ENCODE results near the gene PTPRA. TPM values are rescaled to one million over a fixed set of nuclear protein-coding genes. Genes with fewer than 3 reads are reported as not detected.

PTPRA gene
- total and polyA plus RNA-seq, 2 of the 4 experiments (the other 2 are of a cell fraction), result 35.0 to 50.0 TPM

GRCh38 chr20:2930538-2930937 is 57.3 kb downstream of the PTPRA start:
- H2BK15ac ChIP-seq (ENCODE audit: low read depth, low read length), result no peak overlapping the region
- no peak overlapping the region for H3K4ac ChIP-seq (ENCODE audit: low read depth, low read length)
- peaks cover 3% of the 10 kb centered on the region for H3K36me3 ChIP-seq (ENCODE audit: control insufficient read depth, insufficient read depth, low read length)
- peaks cover 15 to 18% of the 10 kb centered on the region in 2 experiments for H3K79me1 ChIP-seq (ENCODE audit: low read depth in 1 of 2, low read length in 2 of 2)
- H3K4me3 ChIP-seq (ENCODE audit: insufficient read depth, low read depth, low read length), result no peak overlapping the region
- no peak overlapping the region for H2BK20ac ChIP-seq (ENCODE audit: low read depth, low read length)
- no peak overlapping the region for H3K27ac ChIP-seq (ENCODE audit: insufficient read depth, low read length)
- H3K27me3 ChIP-seq (ENCODE audit: control insufficient read depth, insufficient read depth, low read length), result no peaks in the 10 kb centered on the region
- H3K18ac ChIP-seq (ENCODE audit: low read depth, low read length), result no peak overlapping the region
- BruUV-seq (replicated peaks), result no TSS peak
- ChIA-PET CTCF (no interaction called here), POLR2A (ENCODE audit: unreplicated experiment) (no interaction called here)
- dilution Hi-C loops (cut with HindIII; ENCODE audit: low sequenced_read_pairs, unreplicated experiment), result no loop called here
- no peak overlapping the region for H2BK5ac ChIP-seq (ENCODE audit: low read depth, low read length, poor library complexity, severe bottlenecking)
- no peaks in the 10 kb centered on the region for H3K4me1 ChIP-seq (ENCODE audit: control insufficient read depth, insufficient read depth, low read length)
- H4K91ac ChIP-seq (ENCODE audit: insufficient read depth, low read depth, low read length), result no peak overlapping the region
- H4K5ac ChIP-seq (ENCODE audit: low read depth, low read length), result no peak overlapping the region
- DNase-seq, result no peak
- no CpG with 5 or more reads among the region's 1 CpG for whole genome bisulfite sequencing, 2 experiments (ENCODE audit: extremely low coverage in 2 of 2, insufficient read length in 1 of 2)
- H3K9ac ChIP-seq (ENCODE audit: low read depth, low read length), result no peak overlapping the region
- H4K8ac ChIP-seq (ENCODE audit: low read depth in 2 of 2, low read length in 2 of 2), result no peak overlapping the region
- no peak for TF ChIP-seq NFE2L2 (IDR thresholded peaks at IDR 0.05; ENCODE audit: low read depth, low read length)
- no peak for TF ChIP-seq POLR2A (IDR thresholded peaks at IDR 0.05; ENCODE audit: low read depth, low read length)
- no peak for TF ChIP-seq FOS (IDR thresholded peaks at IDR 0.05; ENCODE audit: low read depth, low read length)
- TF ChIP-seq CTCF (conservative IDR thresholded peaks at IDR 0.05; ENCODE audit: low read depth, low read length), result no peak
- TF ChIP-seq USF2 (IDR thresholded peaks at IDR 0.05; ENCODE audit: low read depth, low read length), result no peak
- no peak for TF ChIP-seq RFX5 (IDR thresholded peaks at IDR 0.05; ENCODE audit: low read depth, low read length)
- no peak for TF ChIP-seq ELK1 (IDR thresholded peaks at IDR 0.05; ENCODE audit: borderline replicate concordance, low read depth, low read length)
- TF ChIP-seq RAD21 (IDR thresholded peaks at IDR 0.05; ENCODE audit: low read length), result no peak
- no peak for TF ChIP-seq MAZ (IDR thresholded peaks at IDR 0.05; ENCODE audit: borderline replicate concordance, low read depth, low read length)
- no peak for TF ChIP-seq MXI1 (IDR thresholded peaks at IDR 0.05; ENCODE audit: borderline replicate concordance, low read depth, low read length)
- TF ChIP-seq RCOR1 (IDR thresholded peaks at IDR 0.05; ENCODE audit: insufficient replicate concordance, low read length), result no peak
- no peak for TF ChIP-seq BHLHE40 (IDR thresholded peaks at IDR 0.05; ENCODE audit: low read depth, low read length)
- TF ChIP-seq CHD1 (IDR thresholded peaks at IDR 0.05; ENCODE audit: low read depth, low read length), result no peak
- no peak for TF ChIP-seq CEBPB (IDR thresholded peaks at IDR 0.05; ENCODE audit: low read depth, low read length)
- no peak for TF ChIP-seq MAFK (IDR thresholded peaks at IDR 0.05; ENCODE audit: low read depth, low read length)
- no peak for TF ChIP-seq SMC3 (IDR thresholded peaks at IDR 0.05; ENCODE audit: low read depth, low read length)
- ATAC-seq (ENCODE audit: low read depth), result no peak
- H2AFZ ChIP-seq (replicated peaks; ENCODE audit: low read length, poor library complexity), result no peak overlapping the region
- no peak overlapping the region for H3K14ac ChIP-seq (replicated peaks; ENCODE audit: low read depth, low read length)
- H3K23ac ChIP-seq (ENCODE audit: low read depth, low read length), result no peak overlapping the region
- H3K9me3 ChIP-seq (ENCODE audit: control insufficient read depth, insufficient read depth, low read length), result no peaks in the 10 kb centered on the region
- no peak overlapping the region for H2AK5ac ChIP-seq (ENCODE audit: low read depth, low read length)
- intact Hi-C loops (cut with micrococcal nuclease), result no loop called here
- no peaks in the 10 kb centered on the region; the same call in 1 of the 2 replicates for H4K20me1 ChIP-seq (ENCODE audit: insufficient read depth, low read length)
- no peak overlapping the region for H3K4me2 ChIP-seq (ENCODE audit: low read depth, low read length)
- H3K56ac ChIP-seq (ENCODE audit: extremely low read depth, insufficient read depth, low read length), result no peak overlapping the region
- in situ Hi-C loops (cut with MboI; ENCODE audit: low sequenced_read_pairs), result no loop called here
- no peak overlapping the region for H2AK9ac ChIP-seq (replicated peaks; ENCODE audit: low read depth, low read length, poor library complexity)
- no peak overlapping the region for H2BK120ac ChIP-seq (ENCODE audit: low read depth, low read length)
- peaks cover 8% of the 10 kb centered on the region; the same call in 1 of the 2 replicates for H3K9me1 ChIP-seq (ENCODE audit: insufficient read depth, low read length)

Measured in IMR-90 (cell line).